ENCODE measurements around the gene LARP1.
"Not testable (repeated sequence)": the region's sequence is repeated elsewhere in the genome, so short reads cannot be mapped to it uniquely, and the experiment has no call there.

LARP1 gene

GRCh38 chr5:154734370-154735248 is 20.6 kb upstream of the LARP1 start:
- in situ Hi-C loops (cut with HindIII; ENCODE audit: low sequenced_read_pairs): no loop called here
- H3K4me3 ChIP-seq (ENCODE audit: low read depth, low read length): no peak overlapping the region

DNA sequence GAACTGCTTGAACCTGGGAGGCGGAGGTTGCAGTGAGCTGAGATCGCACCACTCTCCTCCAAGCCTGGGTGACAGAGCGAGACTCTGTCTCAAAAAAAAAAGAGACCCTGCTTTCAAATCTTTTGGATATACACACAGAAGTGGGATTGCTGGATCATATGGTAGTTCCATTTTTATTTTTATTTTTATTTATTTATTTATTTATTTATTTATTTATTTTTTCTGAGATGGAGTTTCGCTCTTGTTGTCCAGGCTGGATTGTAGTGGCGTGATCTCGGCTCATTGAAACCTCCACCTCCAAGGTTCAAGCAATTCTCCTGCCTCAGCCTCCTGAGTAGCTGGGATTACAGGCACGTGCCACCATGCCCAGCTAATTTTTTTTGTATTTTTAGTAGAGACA is 19.8 kb upstream of the LARP1 start:
- H3K4me3 ChIP-seq (ENCODE audit: low read depth, low read length); in situ Hi-C loops (cut with HindIII; ENCODE audit: low sequenced_read_pairs); DNase-seq (ENCODE audit: low read depth): not testable (repeated sequence)

More at GRCh38 chr5:154734370-154735248, 20.6 kb upstream of the LARP1 start:
- no peak for TF ChIP-seq CTCF (IDR thresholded peaks at IDR 0.05; ENCODE audit: low read depth, low read length, missing control alignments)
- DNase-seq (ENCODE audit: low read depth): no peak

GRCh38 chr5:154736372-154736771 is 18.8 kb upstream of the LARP1 start:
- H3K4me3 ChIP-seq (ENCODE audit: low read depth, low read length); DNase-seq (ENCODE audit: low read depth); in situ Hi-C loops (cut with HindIII; ENCODE audit: low sequenced_read_pairs): not testable (repeated sequence)

DNA sequence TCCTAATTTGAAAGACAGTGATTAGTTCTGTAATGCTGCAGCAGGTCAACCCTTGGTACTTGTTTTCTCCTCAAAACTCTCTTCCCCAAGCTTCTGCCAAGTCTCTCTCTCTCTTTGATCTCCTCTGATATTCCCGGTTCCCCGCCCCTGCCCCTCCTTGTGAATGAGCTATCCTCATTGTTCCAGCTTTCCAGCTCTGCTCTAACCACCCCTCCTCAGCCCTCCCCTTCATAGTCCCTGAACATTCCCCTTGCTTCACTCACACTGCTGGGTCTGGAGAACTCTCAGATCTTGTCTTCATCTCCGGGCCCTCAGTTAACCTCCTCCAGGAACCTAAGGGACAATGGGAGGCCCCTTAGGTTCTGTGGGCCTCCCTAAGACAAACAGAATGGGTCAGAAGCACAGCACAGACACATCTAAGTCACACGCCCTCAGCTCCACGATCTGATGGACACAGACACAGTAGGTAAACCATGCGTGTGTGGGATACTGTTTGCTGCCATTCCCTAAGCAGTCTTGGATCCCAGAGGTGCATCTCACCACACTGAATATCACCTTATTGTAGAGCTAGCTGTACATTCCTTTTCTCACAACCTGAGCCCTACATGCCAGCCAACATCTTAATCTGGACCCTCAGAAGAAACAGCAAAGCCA is 17.4 kb upstream of the LARP1 start:
- in situ Hi-C loops (cut with HindIII; ENCODE audit: low sequenced_read_pairs): no loop called here
- no peak for DNase-seq (ENCODE audit: low read depth)
- no peak overlapping the region for H3K4me3 ChIP-seq (ENCODE audit: low read depth, low read length)
- TF ChIP-seq CTCF (IDR thresholded peaks at IDR 0.05; ENCODE audit: low read depth, low read length, missing control alignments): no peak

DNA sequence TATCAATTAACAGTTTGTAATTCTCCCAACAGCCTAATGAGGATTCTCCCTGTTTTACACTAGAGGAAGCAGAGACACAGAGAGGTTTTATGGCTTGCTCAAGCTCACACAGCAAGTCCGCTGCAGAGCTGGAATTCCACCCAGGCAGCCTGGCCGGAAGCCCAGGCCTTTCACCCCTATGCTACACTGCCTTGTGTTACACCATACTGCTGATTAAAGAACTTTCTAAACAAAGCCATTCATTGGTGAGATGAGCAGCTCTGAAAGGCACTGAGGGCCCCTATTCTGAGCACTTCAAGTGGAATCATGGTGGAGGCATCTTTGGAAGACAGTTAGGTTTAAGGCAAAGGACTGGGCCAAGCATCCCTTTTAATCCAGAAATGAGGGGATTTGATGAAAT is 14.7 kb upstream of the LARP1 start:
- DNase-seq (ENCODE audit: low read depth): no peak
- in situ Hi-C loops (cut with HindIII; ENCODE audit: low sequenced_read_pairs): no loop called here
- no peak for TF ChIP-seq CTCF (IDR thresholded peaks at IDR 0.05; ENCODE audit: low read depth, low read length, missing control alignments)
- no peak overlapping the region for H3K4me3 ChIP-seq (ENCODE audit: low read depth, low read length)

DNA sequence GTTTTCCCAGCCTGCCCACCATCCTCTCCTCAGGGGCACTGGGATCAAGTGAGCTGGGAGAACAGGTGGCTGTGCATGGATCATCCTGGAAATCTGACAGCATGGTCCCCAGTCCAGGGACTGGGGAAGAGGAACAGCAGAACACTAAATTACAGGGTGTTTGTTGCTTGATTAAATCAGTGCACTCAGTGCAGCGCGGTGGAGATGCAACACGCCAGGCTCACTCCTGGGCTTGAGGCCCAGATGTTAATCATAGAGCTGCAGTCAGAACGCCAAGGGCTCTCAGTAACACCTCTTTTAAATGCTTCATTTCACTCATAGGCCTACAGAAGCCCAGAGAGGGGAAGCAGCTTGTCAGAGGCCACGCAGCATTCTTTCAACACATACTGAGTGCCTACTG is 14.2 kb upstream of the LARP1 start:
- no peak overlapping the region for H3K4me3 ChIP-seq (ENCODE audit: low read depth, low read length)
- in situ Hi-C loops (cut with HindIII; ENCODE audit: low sequenced_read_pairs): no loop called here
- TF ChIP-seq CTCF (IDR thresholded peaks at IDR 0.05; ENCODE audit: low read depth, low read length, missing control alignments): no peak
- peak; percentile 35 for DNase-seq (ENCODE audit: low read depth)

DNA sequence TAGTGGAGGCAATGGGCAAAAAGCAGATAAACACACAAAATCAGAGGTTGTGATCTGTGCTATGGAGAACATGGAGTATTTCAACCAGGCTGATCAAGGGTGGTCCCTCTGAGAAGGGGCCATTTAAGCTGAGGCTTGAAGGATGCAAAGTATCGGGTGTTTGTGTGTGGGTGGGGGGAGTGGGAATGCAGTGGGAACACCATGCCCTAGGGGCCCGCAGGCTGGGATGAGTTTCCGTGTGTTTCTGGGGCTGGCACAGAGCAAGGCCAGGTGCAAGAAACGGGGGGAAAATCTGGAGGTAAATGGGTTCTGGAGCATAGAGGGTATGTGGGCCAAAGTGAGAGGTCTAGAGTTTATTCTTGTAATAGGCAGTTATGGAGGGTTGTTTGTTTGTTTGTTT is 13.8 kb upstream of the LARP1 start:
- H3K4me3 ChIP-seq (ENCODE audit: low read depth, low read length): no peak overlapping the region
- in situ Hi-C loops (cut with HindIII; ENCODE audit: low sequenced_read_pairs): no loop called here
- DNase-seq (ENCODE audit: low read depth): no peak
- TF ChIP-seq CTCF (IDR thresholded peaks at IDR 0.05; ENCODE audit: low read depth, low read length, missing control alignments): no peak
